Mononuclear cell (primary cell): ENCODE results near the gene DND1. TPM values are rescaled to one million over a fixed set of nuclear protein-coding genes. Genes with fewer than 3 reads are reported as not detected.
"Not testable (repeated sequence)": the region's sequence is repeated elsewhere in the genome, so short reads cannot be mapped to it uniquely, and the experiment has no call there.

Source experiments
- H3K27me3 ChIP-seq: 2 replicates; pipeline ENCODE4 v1.6.0; 2011; ENCODE audit warnings: low read length, control low read depth; ENCODE audit not compliant: insufficient read depth
- H3K4me1 ChIP-seq: 2 replicates; pipeline ENCODE4 v1.5.1; 2011; ENCODE audit warnings: mild to moderate bottlenecking, low read length, control low read depth; ENCODE audit not compliant: insufficient read depth
- H3K4me3 ChIP-seq: 2 replicates; pipeline ENCODE4 v1.5.1; 2011; ENCODE audit warnings: mild to moderate bottlenecking, low read length, moderate library complexity
- H3K9me3 ChIP-seq: 2 replicates; pipeline ENCODE4 v1.5.1; 2011; ENCODE audit warnings: low read depth, mild to moderate bottlenecking, control low read depth, low read length
- total RNA-seq: library from RNA; depleted of rRNA; stranded (reverse); fragments of >200 nt; gene quantifications from one replicate; pipeline ENCODE4 v1.2.3, GENCODE V29; 2012

Gene DND1
- total RNA-seq, 1 donor = 0.31 TPM

- H3K27me3 ChIP-seq = peaks cover 3% of the 10 kb centered on the region
- peaks cover 36% of the 10 kb centered on the region for H3K4me1 ChIP-seq
- H3K9me3 ChIP-seq = no peaks in the 10 kb centered on the region
- H3K4me3 ChIP-seq = no peak overlapping the region
Measured at GRCh38 chr5:140628711-140629110, 44.7 kb downstream of the DND1 start.

GRCh38 chr5:140627972-140628371, 45.4 kb downstream of the DND1 start:
- H3K4me1 ChIP-seq = peaks cover 36% of the 10 kb centered on the region
- no peaks in the 10 kb centered on the region for H3K9me3 ChIP-seq
- H3K27me3 ChIP-seq = peaks cover 3% of the 10 kb centered on the region
- no peak overlapping the region for H3K4me3 ChIP-seq

- not testable (repeated sequence) for H3K4me3 ChIP-seq, H3K27me3 ChIP-seq, H3K9me3 ChIP-seq
- H3K4me1 ChIP-seq = peaks cover 28% of the 10 kb centered on the region
Measured at GRCh38 chr5:140624886-140625285, 48.5 kb downstream of the DND1 start.

- not testable (repeated sequence) for H3K4me3 ChIP-seq, H3K9me3 ChIP-seq, H3K27me3 ChIP-seq
- H3K4me1 ChIP-seq = peaks cover 16% of the 10 kb centered on the region
Measured at GRCh38 chr5:140623061-140623460, 50.3 kb downstream of the DND1 start.

- no peaks in the 10 kb centered on the region for H3K9me3 ChIP-seq
- H3K27me3 ChIP-seq = peaks cover 7% of the 10 kb centered on the region
- H3K4me3 ChIP-seq = no peak overlapping the region
- peaks cover 16% of the 10 kb centered on the region for H3K4me1 ChIP-seq
Measured at GRCh38 chr5:140622301-140622700, 51.1 kb downstream of the DND1 start.

Other genes starting within 250 kb of the DND1 start
- 4.0 TPM for gene EIF4EBP3, start 125.9 kb downstream of the DND1 start, total RNA-seq
- gene SRA1, start 116.1 kb downstream of the DND1 start, total RNA-seq = 21.2 TPM
- gene APBB3, start 109.0 kb downstream of the DND1 start, total RNA-seq = 24.2 TPM
- 13.1 TPM for gene SLC35A4, start 108.7 kb downstream of the DND1 start, total RNA-seq
- gene CD14, start 40.4 kb downstream of the DND1 start, total RNA-seq = 138 TPM
- gene TMCO6, start 34.1 kb downstream of the DND1 start, total RNA-seq = 13.7 TPM
- 43.2 TPM for gene NDUFA2, start 25.9 kb downstream of the DND1 start, total RNA-seq
- 180 TPM for gene IK, start 25.7 kb downstream of the DND1 start, total RNA-seq
- gene WDR55, start 8.7 kb downstream of the DND1 start, total RNA-seq = 11.8 TPM
- gene HARS1, start 17.8 kb upstream of the DND1 start, total RNA-seq = 26.0 TPM
- gene HARS2, start 17.9 kb upstream of the DND1 start, total RNA-seq = 31.8 TPM
- gene ZMAT2, start 26.9 kb upstream of the DND1 start, total RNA-seq = 34.2 TPM
- not detected for gene PCDHA1, start 112.6 kb upstream of the DND1 start, total RNA-seq
- not detected for gene PCDHA2, start 121.3 kb upstream of the DND1 start, total RNA-seq
- not detected for gene PCDHA3, start 127.5 kb upstream of the DND1 start, total RNA-seq
- not detected for gene PCDHA4, start 133.5 kb upstream of the DND1 start, total RNA-seq
- under 0.01 TPM for gene PCDHA5, start 148.0 kb upstream of the DND1 start, total RNA-seq
- gene PCDHA6, start 154.4 kb upstream of the DND1 start, total RNA-seq = not detected
- not detected for gene PCDHA7, start 160.7 kb upstream of the DND1 start, total RNA-seq
- not detected for gene PCDHA8, start 167.6 kb upstream of the DND1 start, total RNA-seq
- not detected for gene PCDHA9, start 174.8 kb upstream of the DND1 start, total RNA-seq
- gene PCDHA10, start 182.3 kb upstream of the DND1 start, total RNA-seq = not detected
- gene PCDHA11, start 195.4 kb upstream of the DND1 start, total RNA-seq = 0.10 TPM
- gene PCDHA12, start 201.7 kb upstream of the DND1 start, total RNA-seq = not detected
- not detected for gene PCDHA13, start 208.5 kb upstream of the DND1 start, total RNA-seq